ENCODE results near the gene DOK5. TPM values are rescaled to one million over a fixed set of nuclear protein-coding genes. Genes with fewer than 3 reads are reported as not detected.

Gene DOK5
- total and polyA plus RNA-seq, 2 of the 8 experiments (the other 6 are each of a cell fraction or from before 2014, with no cell fraction given) = 8.9 to 15.0 TPM

- ChIA-PET POLR2A (ENCODE audit: partially characterized antibody) (no interaction called here), CTCF (ENCODE audit: partially characterized antibody) (no interaction called here)
- Histone ChIP-seq H3K79me1 (ENCODE audit: low read depth, low read length) (no peaks in the 10 kb centered on the region), H4K20me1 (replicated peaks in 1 of 2; ENCODE audit: control insufficient read depth in 1 of 2, insufficient read depth in 2 of 2, low read length in 2 of 2) (no peaks in the 10 kb centered on the region), H3K9me3 (ENCODE audit: insufficient read depth in 2 of 2, low read depth in 1 of 2, low read length in 1 of 2) (no peaks in the 10 kb centered on the region), H2BK120ac (replicated peaks; ENCODE audit: low read depth, low read length) (no peak overlapping the region), H3K27me3 (replicated peaks in 1 of 4; ENCODE audit: control insufficient read depth in 3 of 4, extremely low read depth in 1 of 4, insufficient read depth in 3 of 4, low read length in 3 of 4) (no peaks in the 10 kb centered on the region), H4K5ac (ENCODE audit: insufficient read length, low read depth, low read length) (no peak overlapping the region), H4K91ac (replicated peaks; ENCODE audit: insufficient read length, low read length) (no peak overlapping the region), H3K23me2 (ENCODE audit: low read depth, low read length) (no peaks in the 10 kb centered on the region), H2BK20ac (ENCODE audit: low read length) (no peak overlapping the region), H3K36me3 (ENCODE audit: control insufficient read depth in 2 of 4, insufficient read depth in 4 of 4, low read length in 3 of 4) (no peaks in the 10 kb centered on the region), H3K4me3 (ENCODE audit: extremely low read depth in 1 of 4, insufficient read depth in 2 of 4, low read depth in 3 of 4, low read length in 4 of 4) (no peak overlapping the region), H3K23ac (ENCODE audit: insufficient read length) (no peak overlapping the region), H2BK12ac (ENCODE audit: low read depth, low read length) (no peak overlapping the region), H3K27ac (ENCODE audit: low read depth, low read length) (no peak overlapping the region), H4K8ac (ENCODE audit: extremely low read depth, insufficient read depth, low read length) (no peak overlapping the region), H3K4me1 (replicated peaks in 1 of 4; ENCODE audit: control insufficient read depth in 3 of 4, insufficient read depth in 4 of 4, low read length in 3 of 4) (no peaks in the 10 kb centered on the region), H3K79me2 (ENCODE audit: control insufficient read depth in 1 of 2, insufficient read depth in 2 of 2, low read length in 2 of 2) (0 out of 4 replicates have a peak, but pooled peaks cover 0 to 3% of the 10 kb centered on the region in 2 experiments), H3K4ac (replicated peaks; ENCODE audit: insufficient read length, low read depth, low read length) (no peak overlapping the region), H2BK5ac (ENCODE audit: low read depth, low read length) (no peak overlapping the region), H2BK15ac (ENCODE audit: low read length) (no peak overlapping the region), H3K18ac (ENCODE audit: extremely low read depth, low read length) (no peak overlapping the region), H2AK5ac (ENCODE audit: low read depth, low read length) (no peak overlapping the region), H2AFZ (ENCODE audit: low read length) (no peak overlapping the region), H3K14ac (ENCODE audit: insufficient read length) (no peak overlapping the region), H3K9ac (replicated peaks in 1 of 4; ENCODE audit: extremely low read depth in 1 of 4, low read depth in 3 of 4, low read length in 3 of 4) (no peak overlapping the region), H3K56ac (replicated peaks; ENCODE audit: insufficient read length, low read depth, low read length) (no peak overlapping the region), H3K4me2 (ENCODE audit: insufficient read depth in 1 of 2, low read depth in 2 of 2, low read length in 2 of 2) (no peak overlapping the region)
- TF ChIP-seq MAFK (IDR thresholded peaks at IDR 0.05; ENCODE audit: low read depth, low read length) (no peak), NRF1 (IDR thresholded peaks at IDR 0.05; ENCODE audit: low read depth, low read length) (no peak), SAP30 (IDR thresholded peaks at IDR 0.05; ENCODE audit: insufficient read depth, insufficient replicate concordance, low read length) (no peak), NANOG (IDR thresholded peaks at IDR 0.05; ENCODE audit: insufficient read depth, low read depth, low read length, poor library complexity, severe bottlenecking) (no peak), RNF2 (IDR thresholded peaks at IDR 0.05; ENCODE audit: borderline replicate concordance, low read depth, low read length, missing control alignments, poor library complexity, severe bottlenecking) (no peak)
- 90% methylated on average over 4 of the region's 4 CpGs; no CpG with 5 or more reads in 1 of the 2 experiments for WGBS, 2 experiments (ENCODE audit: extremely low coverage in 1 of 2, insufficient coverage in 1 of 2, insufficient read length in 1 of 2, insufficient replicate concordance in 2 of 2, low coverage in 1 of 2, low lambda C conversion rate in 2 of 2, missing lambda C conversion rate in 1 of 2)
- FAIRE-seq = no peak
- DNase-seq (ENCODE audit: low read depth in 1 of 2, low spot score in 2 of 2) = no peak
Measured at GRCh38 chr20:54486585-54486984, 11.2 kb downstream of the DOK5 start.
